Lung (tissue), 12 donors: ENCODE measurements around the gene GSK3A. TPM values are rescaled to one million over a fixed set of nuclear protein-coding genes. Genes with fewer than 3 reads are reported as not detected.

Experiments
- ATAC-seq: fragments of 200-7000 bp; cut with Tn5 transposase; one replicate; pipeline ENCODE4 v1.9.1; 2020; ENCODE audit warnings: moderate number of reproducible peaks; ENCODE audit not compliant: insufficient read depth, low FRiP score
- DNase-seq, 3 donors: peaks; one replicate each; pipeline ENCODE4 v3.0.0-alpha.2; 2013 to 2017
- H3K27ac ChIP-seq, 2 donors: one replicate each; pipeline ENCODE4 v1.5.1; 2013; ENCODE audit warnings: mild to moderate bottlenecking in 2 of 2, moderate library complexity in 2 of 2, control low read depth in 1 of 2, inconsistent platforms in 1 of 2, low read depth in 1 of 2, low read length in 1 of 2
- H3K27me3 ChIP-seq, 3 donors: one replicate each; pipeline ENCODE4 v1.5.1; 2013; ENCODE audit warnings: low read length in 2 of 3; ENCODE audit not compliant: control insufficient read depth in 3 of 3, insufficient read depth in 3 of 3
- H3K36me3 ChIP-seq, 4 donors: one replicate each; pipeline ENCODE4 v1.5.1; 2013; ENCODE audit warnings: low read length in 4 of 4, mild to moderate bottlenecking in 1 of 4, moderate library complexity in 1 of 4; ENCODE audit not compliant: control insufficient read depth in 4 of 4, insufficient read depth in 4 of 4
- H3K4me1 ChIP-seq, 5 donors: one replicate each; pipeline ENCODE4 v1.5.1; 2013; ENCODE audit warnings: low read length in 5 of 5, mild to moderate bottlenecking in 2 of 5, moderate library complexity in 1 of 5; ENCODE audit not compliant: control insufficient read depth in 5 of 5, insufficient read depth in 5 of 5
- H3K4me3 ChIP-seq: one replicate; pipeline ENCODE4 v1.5.1; 2013; ENCODE audit warnings: mild to moderate bottlenecking, control low read depth, moderate library complexity
- H3K9ac ChIP-seq, 2 donors: one replicate each; pipeline ENCODE4 v1.5.1; 2013; ENCODE audit warnings: low read length in 2 of 2, control low read depth in 1 of 2; ENCODE audit not compliant: insufficient read depth in 1 of 2
- H3K9me3 ChIP-seq, 4 donors: one replicate each; pipeline ENCODE4 v1.5.1; 2013; ENCODE audit warnings: low read length in 3 of 4, mild to moderate bottlenecking in 1 of 4, moderate library complexity in 1 of 4; ENCODE audit not compliant: control insufficient read depth in 4 of 4, insufficient read depth in 3 of 4
- CTCF ChIP-seq: IDR thresholded peaks from 2 replicates; pipeline ENCODE4 v1.5.1; 2012; ENCODE audit warnings: mild to moderate bottlenecking; ENCODE audit errors: control extremely low read depth, extremely low read depth
- WGBS, 2 donors: extraction: QIAGEN DNeasy Blood & Tissue Kit; methylation state at CpG; one replicate each; pipeline ENCODE4 v1.1.7; 2013; 5-methylcytosine and 5-hydroxymethylcytosine counted together
- polyA plus RNA-seq, 2 donors: library from polyadenylated mRNA; stranded (reverse); fragments of 200-250 nt; gene quantifications; one replicate each; pipeline ENCODE4 v1.2.1, GENCODE V29; 2013
- total RNA-seq, 2 donors: library from RNA; depleted of rRNA in 1 of 2; stranded (reverse); fragments of >200 nt in 1 of 2; gene quantifications; one replicate each; pipeline ENCODE4 v1.2.1, GENCODE V29; 2014 to 2021
- donor health status: control.
- donor health status: control.
- donor health status: Bipolar disorder and iron deficiency.
- donor health status: healthy.
- donor health status: DM: yes; HTN: yes; CAD: no.

Gene GSK3A
- total and polyA plus RNA-seq, 4 donors: 23.7 to 54.2 (median 46.2) TPM

GRCh38 chr19:42252365-42253244 is 10.2 kb upstream of the GSK3A start:
- no peaks in the 10 kb centered on the region for H3K27me3 ChIP-seq
- H3K36me3 ChIP-seq: peaks cover 5 to 19% (median 11%) of the 10 kb centered on the region in 4 donors
- H3K9ac ChIP-seq: peak overlapping the region; percentile 67 to 82
- no peaks in the 10 kb centered on the region for H3K9me3 ChIP-seq
- peak overlapping the region; percentile 83 to 89 for H3K27ac ChIP-seq
- 6 to 7% methylated on average over 25 to 27 of the region's 27 CpGs for WGBS, 2 donors
- ATAC-seq (no peak), DNase-seq (peak; percentile 76 to 85 (median 79))
- peaks cover 12 to 38% (median 19%) of the 10 kb centered on the region in 5 donors for H3K4me1 ChIP-seq
- no peak for TF ChIP-seq CTCF
- H3K4me3 ChIP-seq: peak overlapping the region; percentile 66

DNA sequence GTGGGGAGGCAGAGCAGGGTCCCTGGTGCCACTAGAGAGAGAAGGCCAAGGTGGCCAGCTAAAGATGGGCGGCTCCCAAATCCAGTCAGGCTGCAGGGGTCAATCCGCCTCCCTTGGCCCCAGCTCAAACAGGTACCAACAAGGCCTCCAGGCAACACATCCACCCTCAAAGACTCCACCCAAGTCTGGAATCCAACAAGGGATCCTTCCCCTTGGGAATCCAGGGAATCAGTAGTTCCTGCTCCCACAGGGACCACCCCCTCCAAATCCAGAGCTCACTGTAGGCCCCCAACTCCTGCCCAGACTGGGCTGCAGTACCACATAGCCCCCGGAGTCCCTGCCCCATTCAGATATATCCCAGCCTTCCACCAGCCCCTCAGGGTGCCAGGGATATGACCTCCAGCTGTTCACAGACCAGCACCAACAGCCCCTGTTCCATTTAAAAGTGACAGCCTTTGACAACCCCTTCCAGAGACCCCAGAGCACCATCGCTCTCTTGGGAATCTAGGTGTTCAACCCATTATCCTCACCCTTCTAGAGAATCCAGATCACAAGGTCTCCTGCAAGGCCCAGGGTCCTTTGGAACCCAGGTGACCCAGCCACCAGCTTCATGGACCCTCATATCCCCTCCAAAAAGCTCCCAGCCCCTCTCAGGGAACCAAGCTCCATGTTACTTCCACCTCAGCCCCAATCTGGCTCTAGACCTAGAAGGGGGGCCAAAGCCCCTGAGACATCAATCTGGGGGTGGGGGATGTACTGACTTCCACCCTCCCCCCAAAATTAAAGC is 9.4 kb upstream of the GSK3A start:
- H3K9me3 ChIP-seq: no peaks in the 10 kb centered on the region
- no peak overlapping the region for H3K4me3 ChIP-seq
- ATAC-seq: no peak
- peaks cover 7 to 19% (median 13%) of the 10 kb centered on the region in 4 donors for H3K36me3 ChIP-seq
- no peaks in the 10 kb centered on the region for H3K27me3 ChIP-seq
- 71% methylated on average over 4 of the region's 4 CpGs for WGBS, 2 donors
- peak overlapping the region; percentile 58 to 89 for H3K27ac ChIP-seq
- peak overlapping the region; percentile 25 to 68 for H3K9ac ChIP-seq
- TF ChIP-seq CTCF: no peak
- H3K4me1 ChIP-seq: peaks cover 12 to 37% (median 19%) of the 10 kb centered on the region in 5 donors
- no peak for DNase-seq

DNA sequence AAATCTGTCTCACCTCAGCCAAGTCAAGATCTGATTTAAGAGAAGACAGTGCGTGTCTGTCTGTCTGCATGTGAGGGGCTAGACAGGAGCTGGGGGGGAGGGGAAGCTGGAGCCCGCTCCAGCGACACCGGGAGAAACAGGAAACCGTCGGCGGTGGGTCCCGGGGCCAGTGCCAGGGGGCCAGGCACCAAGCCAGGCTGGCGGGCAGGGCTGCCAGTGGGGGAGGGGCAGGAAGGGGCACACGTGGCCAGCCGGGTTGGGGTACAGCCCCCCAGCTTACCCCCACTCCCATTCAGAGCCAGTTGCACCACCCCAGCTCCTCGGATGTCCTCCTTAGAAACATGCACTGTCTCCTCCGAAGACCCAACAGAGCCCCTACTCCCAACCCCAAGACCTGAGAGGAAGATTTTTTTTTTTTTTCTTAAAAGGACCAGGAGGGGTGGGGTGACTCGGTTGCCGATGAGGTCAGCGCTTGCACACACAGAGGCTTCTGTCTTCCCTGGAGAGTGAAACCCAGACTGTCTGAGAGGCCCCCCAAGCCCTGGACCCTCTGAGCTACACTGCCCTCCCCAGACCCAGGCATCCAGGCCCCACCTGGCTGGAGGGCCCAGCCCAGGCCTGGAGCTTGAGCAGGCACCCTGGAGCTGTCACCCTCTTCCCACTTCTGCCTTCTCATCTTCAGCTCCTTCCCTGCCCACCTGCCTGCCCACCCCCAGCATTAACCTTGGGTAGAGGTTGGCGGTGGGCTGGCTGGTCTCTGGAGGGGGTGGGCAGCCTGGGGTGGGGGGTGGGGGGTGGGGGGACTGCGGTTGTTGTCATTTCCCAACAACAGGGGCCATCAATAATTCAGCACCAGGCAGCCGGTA is 8.5 kb upstream of the GSK3A start:
- Histone ChIP-seq H3K9ac (peak overlapping the region in 1 of 2 donors; percentile 5), H3K4me1 (peaks cover 12 to 39% (median 22%) of the 10 kb centered on the region in 5 donors), H3K27me3 (no peaks in the 10 kb centered on the region), H3K36me3 (peaks cover 7 to 19% (median 15%) of the 10 kb centered on the region in 4 donors), H3K4me3 (no peak overlapping the region), H3K9me3 (no peaks in the 10 kb centered on the region), H3K27ac (peak overlapping the region; percentile 73 to 89)
- no peak for TF ChIP-seq CTCF
- DNase-seq (peak; percentile 48 to 64 (median 63)), ATAC-seq (no peak)
- 7 to 14% methylated on average over 17 to 19 of the region's 19 CpGs for WGBS, 2 donors
